Thyroid gland (tissue), 4 donors: ENCODE results near the gene MEGF6. TPM values are rescaled to one million over a fixed set of nuclear protein-coding genes. Genes with fewer than 3 reads are reported as not detected.

ENCODE experiments used
- DNase-seq, 2 donors: peaks; one replicate each; pipeline ENCODE4 v3.0.0-alpha.2; 2019
- H3K27ac ChIP-seq, 3 donors: fragments of 200-600 bp; sonication (generic); 1 replicate in 2 of 3; 2 replicates in 1 of 3; pipeline ENCODE4 v1.5.1; 2016 to 2019; ENCODE audit warnings: mild to moderate bottlenecking in 1 of 3, moderate library complexity in 1 of 3
- H3K27me3 ChIP-seq: fragments of 200-600 bp; sonication (generic); one replicate; pipeline ENCODE4 v1.5.1; 2019
- H3K36me3 ChIP-seq, 2 donors: fragments of 200-600 bp; sonication (generic); one replicate each; pipeline ENCODE4 v1.5.1; 2016 to 2019
- H3K4me1 ChIP-seq, 2 donors: fragments of 200-600 bp; sonication (generic); one replicate each; pipeline ENCODE4 v1.5.1; 2017 to 2019
- H3K4me3 ChIP-seq, 3 donors: fragments of 200-600 bp; sonication (generic); replicated peaks in 1 of 3; 1 replicate in 2 of 3; 2 replicates in 1 of 3; pipeline ENCODE4 v1.5.1; 2016; ENCODE audit warnings: mild to moderate bottlenecking in 1 of 3
- H3K9me3 ChIP-seq: fragments of 200-600 bp; sonication (generic); one replicate; pipeline ENCODE4 v1.5.1; 2017
- POLR2A ChIP-seq, 2 donors: fragments of 450-650 bp; IDR thresholded peaks; one replicate each; pipeline ENCODE4 v1.6.1; 2017; ENCODE audit warnings: antibody characterized with exemption in 2 of 2, mild to moderate bottlenecking in 2 of 2, moderate library complexity in 1 of 2
- WGBS, 2 donors: methylation state at CpG; one replicate each; pipeline ENCODE4 v1.1.5; 2017; 5-methylcytosine and 5-hydroxymethylcytosine counted together
- intact Hi-C: fragments of 100-400 bp; cut with DNase I; formaldehyde crosslinking; loops from one replicate; pipeline ENCODE4 v1.15.1; 2023
- total RNA-seq, 4 donors: library from RNA; depleted of rRNA; stranded (reverse); fragments of >200 nt; gene quantifications; one replicate each; pipeline ENCODE4 v1.2.3, GENCODE V29; 2016
- TF ChIP-seq, protein P1 (sequence below), 6 experiments: fragments of 200-600 bp in 3 of 6; fragments of 450-650 bp in 3 of 6; sonication (generic) in 3 of 6; IDR thresholded peaks; one replicate each; pipeline ENCODE4 v1.5.1; 2016 to 2019; ENCODE audit warnings: antibody characterized with exemption in 6 of 6, mild to moderate bottlenecking in 2 of 6, inconsistent platforms in 1 of 6, moderate library complexity in 1 of 6

The MEGF6 gene
- total RNA-seq, 4 donors from 2014 or later = 9.4 to 25.8 (median 21.8) TPM

DNA sequence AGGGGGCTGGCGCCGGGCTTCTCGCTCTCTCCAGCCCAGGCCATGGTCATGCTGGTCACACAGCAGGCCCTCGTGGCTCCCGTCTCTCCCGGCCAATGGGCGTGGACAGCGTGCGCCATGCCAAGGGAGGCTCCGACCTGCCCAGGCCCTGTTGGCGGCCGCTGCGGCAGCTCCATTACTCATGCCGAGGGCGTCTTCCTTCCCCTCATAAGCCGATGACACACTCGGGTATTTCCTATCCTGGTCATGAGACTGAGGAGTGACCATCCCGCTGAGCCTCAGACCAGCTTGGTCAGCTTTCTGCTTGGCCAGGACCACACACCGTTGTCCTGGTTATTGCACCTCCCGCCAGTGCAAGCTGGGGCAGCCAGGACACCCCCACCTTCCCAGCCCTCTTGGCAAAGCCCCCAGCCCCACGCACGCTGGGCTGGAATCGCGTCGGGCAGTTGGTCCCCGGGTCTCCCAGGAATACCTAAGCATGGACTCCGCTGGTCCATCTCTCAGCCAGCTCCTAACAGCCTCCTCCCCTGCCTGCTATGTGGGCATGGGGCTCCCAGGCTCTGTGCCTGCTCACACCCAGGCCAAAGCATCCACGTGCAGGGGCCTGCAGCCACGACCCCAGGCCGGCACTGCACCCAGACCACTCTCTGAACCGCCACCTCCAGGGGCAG lies 107.0 kb downstream of the MEGF6 start:
- TF ChIP-seq, protein P1, sequence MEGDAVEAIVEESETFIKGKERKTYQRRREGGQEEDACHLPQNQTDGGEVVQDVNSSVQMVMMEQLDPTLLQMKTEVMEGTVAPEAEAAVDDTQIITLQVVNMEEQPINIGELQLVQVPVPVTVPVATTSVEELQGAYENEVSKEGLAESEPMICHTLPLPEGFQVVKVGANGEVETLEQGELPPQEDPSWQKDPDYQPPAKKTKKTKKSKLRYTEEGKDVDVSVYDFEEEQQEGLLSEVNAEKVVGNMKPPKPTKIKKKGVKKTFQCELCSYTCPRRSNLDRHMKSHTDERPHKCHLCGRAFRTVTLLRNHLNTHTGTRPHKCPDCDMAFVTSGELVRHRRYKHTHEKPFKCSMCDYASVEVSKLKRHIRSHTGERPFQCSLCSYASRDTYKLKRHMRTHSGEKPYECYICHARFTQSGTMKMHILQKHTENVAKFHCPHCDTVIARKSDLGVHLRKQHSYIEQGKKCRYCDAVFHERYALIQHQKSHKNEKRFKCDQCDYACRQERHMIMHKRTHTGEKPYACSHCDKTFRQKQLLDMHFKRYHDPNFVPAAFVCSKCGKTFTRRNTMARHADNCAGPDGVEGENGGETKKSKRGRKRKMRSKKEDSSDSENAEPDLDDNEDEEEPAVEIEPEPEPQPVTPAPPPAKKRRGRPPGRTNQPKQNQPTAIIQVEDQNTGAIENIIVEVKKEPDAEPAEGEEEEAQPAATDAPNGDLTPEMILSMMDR (IDR thresholded peaks at IDR 0.05) = no peak
- no peak for TF ChIP-seq POLR2A (IDR thresholded peaks at IDR 0.05)
- Histone ChIP-seq H3K9me3 (no peaks in the 10 kb centered on the region), H3K4me3 (no peak overlapping the region), H3K27ac (peak overlapping the region in 2 of 3 donors; percentile 63 to 65), H3K36me3 (no peaks in the 10 kb centered on the region), H3K4me1 (peaks cover 0 to 14% of the 10 kb centered on the region in 2 donors), H3K27me3 (no peaks in the 10 kb centered on the region)
- peak; percentile 43 to 44 for DNase-seq
- WGBS, 2 donors = 86 to 92% methylated on average over 23 to 31 of the region's 31 CpGs
- intact Hi-C loops = no loop called here

DNA sequence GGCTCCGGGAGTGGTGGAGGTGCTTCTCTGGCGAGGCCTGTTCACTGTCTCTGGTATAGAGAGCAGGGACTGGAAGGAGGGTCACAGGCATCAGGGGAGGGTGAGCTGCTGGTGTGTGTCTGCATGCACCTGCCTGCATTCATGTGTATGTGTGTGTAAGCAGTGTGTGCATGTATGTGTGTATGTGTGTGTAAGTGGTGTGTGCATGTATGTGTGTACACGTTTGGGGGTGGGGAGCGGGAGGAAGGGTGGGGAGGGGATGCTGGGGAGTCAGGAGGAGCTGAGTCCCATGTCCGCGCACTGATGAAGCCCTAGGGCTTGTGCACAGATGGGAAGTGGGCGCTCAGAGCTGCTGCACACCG lies 107.8 kb downstream of the MEGF6 start:
- intact Hi-C loops = no loop called here
- no peaks in the 10 kb centered on the region for H3K27me3 ChIP-seq
- H3K27ac ChIP-seq = peak overlapping the region in 1 of 3 donors; percentile 24
- peaks cover 0 to 14% of the 10 kb centered on the region in 2 donors for H3K4me1 ChIP-seq
- no peaks in the 10 kb centered on the region for H3K9me3 ChIP-seq
- WGBS, 2 donors = 86 to 89% methylated on average over 6 to 8 of the region's 8 CpGs
- no peaks in the 10 kb centered on the region for H3K36me3 ChIP-seq
- TF ChIP-seq POLR2A (IDR thresholded peaks at IDR 0.05) = no peak
- TF ChIP-seq, protein P1 (IDR thresholded peaks at IDR 0.05) = no peak
- no peak for DNase-seq
- no peak overlapping the region for H3K4me3 ChIP-seq

DNA sequence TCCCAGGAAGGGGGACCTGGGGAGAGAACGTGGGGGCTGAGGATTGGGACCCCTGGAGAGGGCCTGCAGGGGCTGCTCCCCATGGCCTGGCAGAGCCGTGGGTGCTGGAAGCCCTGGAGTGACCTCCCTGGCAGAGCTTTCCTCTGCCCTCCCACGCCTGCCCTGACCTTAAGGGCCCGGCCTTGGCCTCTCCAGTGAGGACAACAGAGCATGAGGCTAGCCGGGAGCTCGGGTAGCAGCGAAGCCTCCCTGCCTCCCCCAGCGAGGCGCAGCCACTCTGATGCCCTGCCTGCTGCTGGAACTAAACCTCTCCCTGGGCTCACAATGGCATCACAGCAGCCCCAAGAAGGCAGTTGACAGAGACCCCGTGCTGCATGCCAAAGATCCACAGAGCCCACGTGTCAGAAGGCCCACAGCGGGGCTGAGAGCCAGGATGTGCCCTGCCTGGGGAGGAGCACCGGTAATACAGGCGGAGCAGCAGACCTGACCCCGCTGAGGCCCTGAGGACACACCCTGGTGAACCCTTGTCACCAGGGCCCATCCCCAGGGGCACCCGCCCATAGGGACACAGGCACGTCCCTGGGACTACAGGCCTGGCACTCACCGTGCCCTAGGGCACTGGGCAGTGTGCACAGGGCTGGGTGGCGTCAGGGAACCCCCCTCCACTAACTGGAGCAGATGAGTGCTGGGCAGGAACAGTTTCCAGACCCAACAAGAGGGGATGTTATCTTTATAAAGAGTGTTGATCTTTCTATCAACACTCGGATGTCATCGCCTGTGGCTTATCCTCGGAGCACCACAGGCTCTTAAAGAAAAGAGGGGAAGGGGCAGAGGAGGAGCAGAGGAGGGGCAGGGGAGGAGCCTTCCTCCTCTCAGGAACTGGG lies 108.4 kb downstream of the MEGF6 start:
- 77 to 91% methylated on average over 9 to 17 of the region's 22 CpGs for WGBS, 2 donors
- H3K4me3 ChIP-seq = no peak overlapping the region

DNA sequence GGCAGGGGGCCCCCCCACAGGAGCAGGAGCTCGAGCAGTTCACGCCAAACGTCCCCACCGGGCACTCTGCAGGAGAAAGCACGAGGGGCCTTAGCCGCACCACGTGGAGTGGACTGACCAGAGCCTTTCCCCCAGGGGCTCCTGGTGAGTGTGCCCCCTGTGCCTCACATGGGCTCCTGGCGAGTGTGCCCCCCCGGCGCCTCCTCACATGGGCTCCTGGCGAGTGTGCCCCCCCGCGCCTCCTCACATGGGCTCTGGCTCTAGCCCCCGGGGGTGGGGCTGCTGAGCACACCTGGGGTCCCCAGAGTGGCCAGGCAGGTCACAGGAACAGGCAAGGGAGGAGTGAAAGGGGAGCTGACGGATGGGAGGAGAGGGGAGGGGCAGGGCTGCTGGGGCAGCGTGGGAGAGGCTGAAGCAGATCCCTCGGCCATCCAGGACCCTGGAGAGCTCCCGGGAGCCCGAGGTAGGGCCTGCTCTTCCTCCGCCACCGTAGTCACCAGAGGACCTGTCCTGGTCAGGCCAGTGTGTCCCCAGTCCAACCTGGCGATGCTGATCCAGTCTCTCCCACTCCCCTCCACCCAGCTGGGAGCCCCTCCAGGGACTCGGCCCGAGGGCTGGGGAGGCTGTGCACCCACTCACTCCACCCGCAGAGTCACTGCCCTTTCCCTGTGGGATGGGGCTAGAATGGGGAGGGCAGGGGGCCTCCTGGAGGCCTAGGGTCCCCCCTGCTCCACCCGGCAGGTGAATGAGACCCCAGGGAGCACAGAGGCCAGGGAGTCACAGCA lies 109.3 kb downstream of the MEGF6 start:
- no peaks in the 10 kb centered on the region for H3K9me3 ChIP-seq
- no peak overlapping the region for H3K4me3 ChIP-seq
- no peak for TF ChIP-seq POLR2A (IDR thresholded peaks at IDR 0.05)
- TF ChIP-seq, protein P1 (IDR thresholded peaks at IDR 0.05) = no peak
- H3K27me3 ChIP-seq = no peaks in the 10 kb centered on the region
- H3K4me1 ChIP-seq = peaks cover 0 to 14% of the 10 kb centered on the region in 2 donors
- intact Hi-C loops = no loop called here
- WGBS, 2 donors = 56 to 63% methylated on average over 10 to 18 of the region's 26 CpGs
- no peaks in the 10 kb centered on the region for H3K36me3 ChIP-seq
- peak; percentile 41 to 60 for DNase-seq
- no peak overlapping the region for H3K27ac ChIP-seq

More for the DNA sequence above, 108.4 kb downstream of the MEGF6 start:
- no peak overlapping the region for H3K27ac ChIP-seq
- no peaks in the 10 kb centered on the region for H3K9me3 ChIP-seq
- intact Hi-C loops = no loop called here
- no peaks in the 10 kb centered on the region for H3K36me3 ChIP-seq
- no peak for DNase-seq
- H3K27me3 ChIP-seq = no peaks in the 10 kb centered on the region
- TF ChIP-seq, protein P1 (IDR thresholded peaks at IDR 0.05) = no peak
- H3K4me1 ChIP-seq = peaks cover 0 to 14% of the 10 kb centered on the region in 2 donors
